OCI-LY3 (cell line): ENCODE data around the gene NOP14.

Source experiments
- EZH2phosphoT487 ChIP-seq: fragments of 200-600 bp; shearing (Covaris generic); IDR thresholded peaks from 2 replicates; pipeline ENCODE4 v1.6.1; 2018; ENCODE audit warnings: antibody characterized with exemption, mixed run types, low read depth
- TF ChIP-seq, protein P1 (sequence below): fragments of 200-600, 300-600 bp; sonication (generic); IDR thresholded peaks from 2 replicates; pipeline ENCODE4 v1.5.1; 2014; ENCODE audit warnings: antibody characterized with exemption, low read length, low read depth

- TF ChIP-seq, protein P1, sequence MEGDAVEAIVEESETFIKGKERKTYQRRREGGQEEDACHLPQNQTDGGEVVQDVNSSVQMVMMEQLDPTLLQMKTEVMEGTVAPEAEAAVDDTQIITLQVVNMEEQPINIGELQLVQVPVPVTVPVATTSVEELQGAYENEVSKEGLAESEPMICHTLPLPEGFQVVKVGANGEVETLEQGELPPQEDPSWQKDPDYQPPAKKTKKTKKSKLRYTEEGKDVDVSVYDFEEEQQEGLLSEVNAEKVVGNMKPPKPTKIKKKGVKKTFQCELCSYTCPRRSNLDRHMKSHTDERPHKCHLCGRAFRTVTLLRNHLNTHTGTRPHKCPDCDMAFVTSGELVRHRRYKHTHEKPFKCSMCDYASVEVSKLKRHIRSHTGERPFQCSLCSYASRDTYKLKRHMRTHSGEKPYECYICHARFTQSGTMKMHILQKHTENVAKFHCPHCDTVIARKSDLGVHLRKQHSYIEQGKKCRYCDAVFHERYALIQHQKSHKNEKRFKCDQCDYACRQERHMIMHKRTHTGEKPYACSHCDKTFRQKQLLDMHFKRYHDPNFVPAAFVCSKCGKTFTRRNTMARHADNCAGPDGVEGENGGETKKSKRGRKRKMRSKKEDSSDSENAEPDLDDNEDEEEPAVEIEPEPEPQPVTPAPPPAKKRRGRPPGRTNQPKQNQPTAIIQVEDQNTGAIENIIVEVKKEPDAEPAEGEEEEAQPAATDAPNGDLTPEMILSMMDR, result no peak
- no peak for TF ChIP-seq EZH2phosphoT487
Measured at GRCh38 chr4:2932321-2932950, 30.8 kb downstream of the NOP14 start.
